Retinal pigment epithelial cell (primary cell): ENCODE measurements around the gene SYNPR.

ENCODE experiments used
- DNase-seq: peaks from one replicate; pipeline ENCODE4 v3.0.0-alpha.2; 2010; ENCODE audit warnings: low read depth
- H3K4me3 ChIP-seq: 2 replicates; pipeline ENCODE4 v1.5.1; 2011; ENCODE audit warnings: mild to moderate bottlenecking, low read length, control low read depth, moderate library complexity
- TF ChIP-seq, protein P1 (sequence below): conservative IDR thresholded peaks from 2 replicates; pipeline ENCODE4 v1.5.1; 2011; ENCODE audit warnings: low read depth, low read length, control low read depth, inconsistent platforms

Gene SYNPR

DNA sequence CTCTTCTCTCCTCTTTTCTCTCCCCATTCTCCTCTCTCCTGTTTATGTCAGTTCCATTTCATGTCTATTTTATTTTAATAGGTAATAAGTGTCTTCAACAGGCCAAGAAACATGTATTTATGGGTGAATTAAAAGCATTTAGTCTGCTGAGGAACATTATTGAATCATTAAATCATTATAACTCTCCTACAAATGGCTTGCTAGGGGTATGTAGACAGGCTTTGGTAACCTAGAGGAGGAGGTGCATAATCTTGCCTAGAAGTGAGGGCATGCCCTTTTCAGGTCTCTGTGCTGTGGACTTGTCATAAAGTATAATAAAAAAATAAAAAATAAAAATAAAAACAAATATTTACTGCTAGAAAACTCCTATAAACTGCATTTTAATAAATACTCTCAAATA is 285.5 kb downstream of the SYNPR start:
- TF ChIP-seq, protein P1, sequence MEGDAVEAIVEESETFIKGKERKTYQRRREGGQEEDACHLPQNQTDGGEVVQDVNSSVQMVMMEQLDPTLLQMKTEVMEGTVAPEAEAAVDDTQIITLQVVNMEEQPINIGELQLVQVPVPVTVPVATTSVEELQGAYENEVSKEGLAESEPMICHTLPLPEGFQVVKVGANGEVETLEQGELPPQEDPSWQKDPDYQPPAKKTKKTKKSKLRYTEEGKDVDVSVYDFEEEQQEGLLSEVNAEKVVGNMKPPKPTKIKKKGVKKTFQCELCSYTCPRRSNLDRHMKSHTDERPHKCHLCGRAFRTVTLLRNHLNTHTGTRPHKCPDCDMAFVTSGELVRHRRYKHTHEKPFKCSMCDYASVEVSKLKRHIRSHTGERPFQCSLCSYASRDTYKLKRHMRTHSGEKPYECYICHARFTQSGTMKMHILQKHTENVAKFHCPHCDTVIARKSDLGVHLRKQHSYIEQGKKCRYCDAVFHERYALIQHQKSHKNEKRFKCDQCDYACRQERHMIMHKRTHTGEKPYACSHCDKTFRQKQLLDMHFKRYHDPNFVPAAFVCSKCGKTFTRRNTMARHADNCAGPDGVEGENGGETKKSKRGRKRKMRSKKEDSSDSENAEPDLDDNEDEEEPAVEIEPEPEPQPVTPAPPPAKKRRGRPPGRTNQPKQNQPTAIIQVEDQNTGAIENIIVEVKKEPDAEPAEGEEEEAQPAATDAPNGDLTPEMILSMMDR: no peak
- no peak overlapping the region for H3K4me3 ChIP-seq
- DNase-seq: no peak

DNA sequence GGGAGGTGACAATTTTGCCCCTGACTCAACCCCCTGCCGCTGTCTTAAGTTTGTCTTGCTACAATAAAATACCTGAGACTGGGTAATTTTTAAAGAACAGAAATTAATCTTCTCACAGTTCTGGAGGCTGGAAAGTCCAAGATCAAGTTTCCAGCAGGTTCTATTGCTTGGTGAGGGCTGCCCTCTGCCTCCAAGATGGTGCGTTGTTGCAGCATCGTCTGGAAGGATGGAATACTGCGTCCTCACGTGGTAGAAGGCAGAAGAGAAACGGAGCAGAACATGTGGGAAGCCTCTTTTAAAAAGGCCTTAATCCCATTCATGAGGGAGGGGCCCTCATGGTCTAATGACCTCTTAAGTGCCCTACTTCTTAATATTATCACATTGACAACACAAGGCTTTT is 287.1 kb downstream of the SYNPR start:
- no peak overlapping the region for H3K4me3 ChIP-seq
- no peak for DNase-seq
- TF ChIP-seq, protein P1: peak; percentile 33

DNA sequence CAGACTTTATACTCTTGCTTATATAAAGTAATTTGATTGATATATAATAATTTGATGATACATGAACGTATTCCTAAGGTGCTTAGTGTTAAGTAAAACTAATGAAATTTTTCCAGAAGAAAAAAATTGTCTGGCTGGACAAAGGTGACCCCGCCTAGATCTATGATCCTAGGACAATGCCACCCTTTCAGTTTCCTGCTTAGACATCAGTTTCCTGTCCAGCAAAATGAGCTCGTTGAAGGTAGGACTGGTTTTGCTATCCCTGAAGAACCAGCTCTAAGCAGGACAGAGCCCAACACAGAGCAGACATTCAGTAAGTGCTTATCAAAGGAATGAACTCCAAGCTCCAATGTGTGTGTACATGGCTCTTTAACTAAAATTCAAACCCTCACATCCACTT is 293.6 kb downstream of the SYNPR start:
- TF ChIP-seq, protein P1: no peak

DNA sequence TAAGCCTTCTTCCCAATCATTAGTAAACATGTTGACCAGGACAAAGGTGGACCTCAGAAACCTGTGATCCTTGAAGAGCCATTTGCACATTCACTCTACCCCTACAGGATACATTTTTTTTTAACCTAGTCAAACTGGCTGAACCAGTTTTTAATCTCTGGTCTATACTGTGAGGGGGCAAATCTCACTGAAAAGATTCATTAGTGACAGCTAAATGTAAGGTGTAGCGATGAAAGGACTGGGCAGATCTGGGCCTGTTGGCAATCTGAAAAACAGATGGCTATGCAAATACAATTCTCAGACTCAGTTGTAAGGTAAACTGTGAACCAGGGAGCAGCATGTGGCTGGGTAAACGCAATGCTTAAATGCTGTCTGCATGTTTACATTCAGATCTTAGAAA is 298.7 kb downstream of the SYNPR start:
- DNase-seq: no peak
- TF ChIP-seq, protein P1: no peak
- H3K4me3 ChIP-seq: no peak overlapping the region

More for the DNA sequence above, 293.6 kb downstream of the SYNPR start:
- no peak overlapping the region for H3K4me3 ChIP-seq
- no peak for DNase-seq

DNA sequence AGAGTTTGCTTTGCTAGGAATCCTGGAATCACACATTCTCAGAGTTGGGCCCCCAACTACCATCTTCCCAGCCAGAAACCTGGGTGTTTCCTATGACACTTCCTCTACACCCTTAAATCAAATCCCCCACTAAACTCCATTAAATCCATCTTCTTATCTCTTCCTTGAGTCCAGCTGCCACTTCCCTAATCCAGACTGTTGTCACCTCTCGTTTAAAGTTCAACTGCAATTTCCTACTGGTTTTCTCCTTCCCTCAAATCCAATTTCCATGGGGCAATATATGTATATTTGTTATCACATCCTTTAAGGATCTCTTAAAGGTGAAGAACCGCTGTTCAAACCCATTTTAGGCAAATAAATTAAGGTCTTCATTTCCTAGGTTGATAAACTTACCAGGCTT is 300.8 kb downstream of the SYNPR start:
- TF ChIP-seq, protein P1: no peak
- no peak for DNase-seq
- H3K4me3 ChIP-seq: no peak overlapping the region

DNA sequence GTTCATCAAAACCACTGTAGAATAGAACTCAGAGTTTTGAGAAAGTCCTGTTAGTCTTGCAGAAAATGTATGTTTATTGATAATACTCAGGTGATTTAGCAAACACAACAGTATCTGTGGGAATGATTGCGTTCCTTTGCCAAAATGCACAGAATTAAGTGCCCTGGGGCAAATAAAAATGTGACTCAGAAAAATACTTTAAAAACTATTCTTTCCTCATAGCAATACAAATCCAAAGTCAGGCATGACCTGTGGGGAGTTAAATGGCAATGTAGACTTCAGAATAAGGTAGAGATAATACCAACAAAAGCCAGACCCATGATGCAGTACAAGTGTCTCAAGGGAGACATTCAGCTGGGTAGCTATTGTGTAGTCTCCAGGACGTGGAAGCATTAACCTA is 302.0 kb downstream of the SYNPR start:
- TF ChIP-seq, protein P1: no peak
- no peak overlapping the region for H3K4me3 ChIP-seq
- no peak for DNase-seq

DNA sequence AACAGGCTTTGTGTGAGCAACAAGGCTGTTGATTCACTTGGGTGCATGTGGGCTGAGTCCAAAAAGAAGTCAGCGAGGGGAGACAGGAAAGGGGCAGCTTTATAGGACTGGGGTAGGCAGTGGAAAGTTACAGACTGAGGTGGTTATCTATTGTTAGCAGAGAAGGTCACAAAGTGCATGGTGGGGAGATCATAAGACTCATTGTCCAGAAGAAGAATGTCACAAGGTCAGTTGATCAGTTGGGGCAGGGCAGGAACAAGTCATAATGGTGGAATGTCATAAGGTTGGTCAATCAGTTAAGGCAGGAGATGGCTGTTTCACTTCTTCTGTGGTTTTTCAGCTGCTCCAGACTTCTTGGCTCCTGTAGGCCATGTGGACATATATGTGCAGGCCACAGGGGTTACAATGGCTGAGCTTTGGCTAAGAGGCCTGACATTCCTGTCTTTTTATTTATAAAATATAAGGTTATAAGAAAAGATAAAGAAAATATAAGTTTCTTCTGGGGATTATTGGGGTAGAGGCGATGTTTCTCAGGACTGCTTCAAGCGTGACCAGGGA is 304.9 kb downstream of the SYNPR start:
- TF ChIP-seq, protein P1: no peak
- peak; percentile 9 for DNase-seq
- no peak overlapping the region for H3K4me3 ChIP-seq
